Measurements from ENCODE around the gene C1orf52. TPM values are rescaled to one million over a fixed set of nuclear protein-coding genes. Genes with fewer than 3 reads are reported as not detected.

The C1orf52 gene
- total and polyA plus RNA-seq, 9 of the 15 experiments (the other 6 are each of a cell fraction or from before 2014, with no cell fraction given), result 17.0 to 38.5 (median 33.0) TPM

DNA sequence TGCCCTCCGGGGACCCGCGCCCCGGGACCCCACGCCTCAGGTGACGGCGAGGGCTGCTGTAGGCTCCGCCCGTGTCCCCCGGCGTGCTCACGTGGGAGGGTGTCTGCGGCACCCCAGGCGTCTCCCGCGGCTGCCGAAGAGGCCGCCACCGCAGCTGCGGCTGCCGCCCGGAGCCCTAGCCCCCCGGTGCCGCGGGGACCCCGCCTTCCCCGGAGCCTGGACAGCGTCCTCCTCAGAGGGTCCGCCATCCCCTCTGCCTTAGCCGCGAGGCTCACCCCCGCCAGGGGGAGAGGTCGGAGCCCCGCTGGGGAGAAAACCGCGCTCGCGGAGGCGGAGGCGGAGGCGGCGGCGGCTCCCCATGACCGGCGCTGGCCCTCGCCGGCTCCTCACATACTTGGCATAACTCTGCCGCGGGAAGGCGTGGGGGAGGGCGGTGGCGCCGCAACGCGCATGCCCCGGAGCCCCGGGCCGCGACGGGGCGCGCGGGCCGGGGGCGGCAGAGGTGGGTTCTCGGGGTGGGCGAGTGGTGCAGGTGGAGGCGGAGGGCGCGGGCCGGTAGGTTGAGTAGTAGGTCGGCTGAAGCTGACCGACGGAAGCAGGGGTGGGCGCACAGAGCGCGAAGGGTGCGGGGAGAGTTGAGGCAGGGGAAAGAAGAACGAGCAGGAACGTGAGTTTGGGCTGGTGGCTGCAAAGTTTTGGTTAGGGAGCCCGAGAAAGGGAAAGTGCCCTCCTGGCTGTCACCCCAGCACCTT lies 57.9 kb downstream of the C1orf52 start (continued):
- TF ChIP-seq ZNF212 (CRISPR knock-in tag; IDR thresholded peaks at IDR 0.05) (no peak), ELF2 (CRISPR knock-in tag; IDR thresholded peaks at IDR 0.05) (no peak), BRF1 (IDR thresholded peaks at IDR 0.05; ENCODE audit: borderline replicate concordance, extremely low read depth, insufficient read length) (no peak), E2F3 (CRISPR knock-in tag; IDR thresholded peaks at IDR 0.05) (no peak), RBM17 (IDR thresholded peaks at IDR 0.05; ENCODE audit: borderline replicate concordance, low read depth, low read length) (no peak), ZNF830 (CRISPR knock-in tag; IDR thresholded peaks at IDR 0.05) (no peak), ZNF282 (CRISPR knock-in tag; IDR thresholded peaks at IDR 0.05) (no peak), ZNF347 (CRISPR knock-in tag; IDR thresholded peaks at IDR 0.05; ENCODE audit: low read depth) (no peak), NEUROD1 (IDR thresholded peaks at IDR 0.05; ENCODE audit: borderline replicate concordance, low read depth, low read length, partially characterized antibody) (no peak), POLR2B (IDR thresholded peaks at IDR 0.05; ENCODE audit: low read depth, partially characterized antibody) (no peak), ZNF23 (CRISPR knock-in tag; IDR thresholded peaks at IDR 0.05) (no peak), SMAD2 (IDR thresholded peaks at IDR 0.05; ENCODE audit: low read depth, low read length) (no peak), CXXC5 (CRISPR knock-in tag; IDR thresholded peaks at IDR 0.05) (no peak), POLR3G (IDR thresholded peaks at IDR 0.05; ENCODE audit: extremely low read depth, insufficient read length, insufficient replicate concordance) (no peak), ZNF79 (CRISPR knock-in tag; IDR thresholded peaks at IDR 0.05; ENCODE audit: low read depth) (no peak), ZNF586 (CRISPR knock-in tag; conservative IDR thresholded peaks at IDR 0.05) (no peak), CBFB (CRISPR knock-in tag; IDR thresholded peaks at IDR 0.05) (no peak), ZNF699 (CRISPR knock-in tag; IDR thresholded peaks at IDR 0.05; ENCODE audit: insufficient replicate concordance) (no peak), TCFL5 (CRISPR knock-in tag; conservative IDR thresholded peaks at IDR 0.05) (no peak), ZNF316 (IDR thresholded peaks at IDR 0.05) (no peak)
- TF ChIP-seq, protein P1, sequence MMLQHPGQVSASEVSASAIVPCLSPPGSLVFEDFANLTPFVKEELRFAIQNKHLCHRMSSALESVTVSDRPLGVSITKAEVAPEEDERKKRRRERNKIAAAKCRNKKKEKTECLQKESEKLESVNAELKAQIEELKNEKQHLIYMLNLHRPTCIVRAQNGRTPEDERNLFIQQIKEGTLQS (IDR thresholded peaks at IDR 0.05), result no peak
- TF ChIP-seq, protein P1 (CRISPR knock-in tag; conservative IDR thresholded peaks at IDR 0.05), result 0 out of 2 replicates have a peak, but pooled peaks have one; percentile 38
- TF ChIP-seq, protein P2, sequence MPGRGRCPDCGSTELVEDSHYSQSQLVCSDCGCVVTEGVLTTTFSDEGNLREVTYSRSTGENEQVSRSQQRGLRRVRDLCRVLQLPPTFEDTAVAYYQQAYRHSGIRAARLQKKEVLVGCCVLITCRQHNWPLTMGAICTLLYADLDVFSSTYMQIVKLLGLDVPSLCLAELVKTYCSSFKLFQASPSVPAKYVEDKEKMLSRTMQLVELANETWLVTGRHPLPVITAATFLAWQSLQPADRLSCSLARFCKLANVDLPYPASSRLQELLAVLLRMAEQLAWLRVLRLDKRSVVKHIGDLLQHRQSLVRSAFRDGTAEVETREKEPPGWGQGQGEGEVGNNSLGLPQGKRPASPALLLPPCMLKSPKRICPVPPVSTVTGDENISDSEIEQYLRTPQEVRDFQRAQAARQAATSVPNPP (IDR thresholded peaks at IDR 0.05; ENCODE audit: borderline replicate concordance, insufficient read depth, insufficient read length), result no peak
- TF ChIP-seq, protein P3, sequence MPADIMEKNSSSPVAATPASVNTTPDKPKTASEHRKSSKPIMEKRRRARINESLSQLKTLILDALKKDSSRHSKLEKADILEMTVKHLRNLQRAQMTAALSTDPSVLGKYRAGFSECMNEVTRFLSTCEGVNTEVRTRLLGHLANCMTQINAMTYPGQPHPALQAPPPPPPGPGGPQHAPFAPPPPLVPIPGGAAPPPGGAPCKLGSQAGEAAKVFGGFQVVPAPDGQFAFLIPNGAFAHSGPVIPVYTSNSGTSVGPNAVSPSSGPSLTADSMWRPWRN (IDR thresholded peaks at IDR 0.05; ENCODE audit: low read depth), result no peak
